NCI-H2196 treated with DMSO at 0.1 percent for 48 hours (cell line): Measurements from ENCODE around the gene KCNQ1.

Source experiments
- DNase-seq: peaks from one replicate; lab custom pipeline; 2025; ENCODE audit not compliant: unreplicated experiment; lab: John Stamatoyannopoulos, UW

Gene KCNQ1

DNA sequence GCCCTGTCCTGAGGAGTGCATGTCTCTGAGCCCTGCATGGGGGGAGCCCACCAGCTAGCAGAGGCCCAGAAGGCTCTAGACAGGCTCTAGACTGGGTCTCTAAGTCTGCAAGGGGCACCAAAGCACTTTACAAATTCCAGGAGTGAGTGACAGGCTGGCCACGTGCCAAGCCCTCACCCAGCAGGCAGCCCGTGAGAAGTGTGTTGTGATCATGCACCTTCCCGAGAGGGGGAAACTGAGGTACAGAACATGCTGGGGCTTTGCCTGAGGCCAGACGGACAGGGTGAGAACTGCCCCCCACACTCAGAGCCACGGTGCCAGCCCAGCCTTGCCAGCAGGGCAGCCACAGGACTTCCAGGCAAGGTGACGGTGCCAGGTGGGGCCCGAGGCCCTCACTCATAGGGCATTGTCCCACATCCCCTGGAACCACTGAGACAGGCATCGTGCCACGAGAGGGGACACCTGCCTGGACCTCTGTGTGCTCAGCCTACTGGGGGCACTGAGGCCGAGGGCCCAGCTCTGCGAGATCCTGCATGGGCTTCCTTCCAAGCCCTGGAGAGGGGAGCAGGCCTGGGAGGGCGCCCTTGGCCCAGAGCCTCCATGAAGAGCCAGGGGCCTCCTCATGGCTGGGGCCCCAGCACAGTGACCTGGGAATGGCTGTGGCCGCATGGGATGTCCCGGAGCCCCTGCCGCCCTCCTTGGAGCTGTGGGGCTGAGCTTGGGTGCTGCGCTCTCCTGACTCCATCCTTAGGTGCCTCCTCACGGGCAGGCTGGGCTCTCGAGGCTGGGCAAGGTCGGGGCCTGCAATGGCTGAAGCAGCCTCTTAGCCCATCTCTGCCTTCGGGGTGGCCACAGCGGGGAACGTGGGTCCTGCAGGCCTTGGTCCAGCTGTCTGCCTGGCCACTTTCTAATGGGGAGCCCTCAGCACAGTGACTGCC, 133.5 kb downstream of the KCNQ1 start:
- DNase-seq, result no peak

DNA sequence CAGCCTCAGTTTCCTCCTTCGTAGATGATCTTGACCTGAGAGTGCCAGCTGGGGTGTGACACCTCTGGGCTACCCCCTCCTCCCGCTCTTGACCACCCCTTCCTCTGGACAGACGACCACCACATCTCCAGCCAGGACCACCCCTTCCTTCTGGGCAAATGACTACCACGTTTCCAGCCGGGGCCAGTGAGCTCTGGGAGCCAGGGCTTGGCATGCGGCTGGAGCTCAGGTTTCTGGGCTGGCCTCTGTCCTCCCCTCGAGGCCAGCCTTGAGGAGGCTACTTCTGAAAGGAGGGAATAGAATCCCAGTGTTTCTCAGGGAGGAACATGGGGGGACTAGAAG, 134.1 kb downstream of the KCNQ1 start:
- no peak for DNase-seq

DNA sequence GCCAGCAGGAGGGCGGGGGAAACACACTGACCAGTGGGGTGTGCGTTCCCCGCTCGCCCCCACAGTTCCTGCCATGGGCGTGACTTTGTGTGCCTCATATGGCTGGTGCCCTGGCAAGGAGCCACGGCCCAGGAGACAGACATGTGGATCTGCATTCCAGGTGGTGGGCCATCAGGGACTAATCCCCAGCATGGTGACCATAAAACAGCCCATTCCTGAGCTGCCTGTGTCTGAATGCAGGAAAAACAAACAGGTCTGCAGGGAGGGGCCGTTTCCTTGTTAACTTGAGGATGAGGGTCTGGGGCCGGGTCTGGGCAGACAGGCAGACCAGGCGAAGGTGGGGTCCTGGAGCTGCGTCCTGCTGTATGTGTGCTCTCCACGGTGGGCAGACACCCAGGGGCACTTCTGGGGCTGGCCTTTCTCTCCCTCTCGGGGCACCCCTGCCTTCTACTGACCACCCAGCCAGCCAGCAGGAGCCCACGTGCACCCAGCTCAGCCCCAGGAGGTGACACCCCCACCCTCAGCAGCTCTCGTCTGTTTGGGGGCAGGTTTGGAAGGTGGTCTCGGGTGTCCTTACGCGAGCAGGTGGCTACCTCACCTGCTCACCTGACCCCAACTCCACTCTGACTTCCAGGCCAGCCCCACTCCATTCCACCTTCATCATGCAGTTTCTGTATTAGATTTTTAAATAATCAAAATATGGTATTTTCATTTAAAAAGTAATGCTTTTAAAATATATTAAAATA, 134.7 kb downstream of the KCNQ1 start:
- DNase-seq, result no peak

DNA sequence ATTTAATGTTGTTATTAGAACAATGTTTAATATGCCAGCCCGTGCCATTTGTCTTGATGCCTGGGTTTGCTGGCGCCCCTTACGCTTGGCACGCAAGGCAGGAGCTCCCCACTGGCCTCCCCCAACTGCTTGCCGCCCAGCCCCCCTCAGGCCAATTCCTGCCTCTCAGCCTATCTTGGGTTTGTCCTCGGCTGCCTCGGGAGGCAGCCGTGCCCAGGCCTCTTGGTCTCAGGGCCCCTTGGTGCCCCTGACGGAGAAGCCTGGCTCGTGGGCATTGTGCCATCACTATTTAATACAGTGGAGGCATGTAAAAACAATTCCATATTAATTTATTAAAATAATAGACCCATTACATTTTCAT, 135.2 kb downstream of the KCNQ1 start:
- DNase-seq, result no peak

DNA sequence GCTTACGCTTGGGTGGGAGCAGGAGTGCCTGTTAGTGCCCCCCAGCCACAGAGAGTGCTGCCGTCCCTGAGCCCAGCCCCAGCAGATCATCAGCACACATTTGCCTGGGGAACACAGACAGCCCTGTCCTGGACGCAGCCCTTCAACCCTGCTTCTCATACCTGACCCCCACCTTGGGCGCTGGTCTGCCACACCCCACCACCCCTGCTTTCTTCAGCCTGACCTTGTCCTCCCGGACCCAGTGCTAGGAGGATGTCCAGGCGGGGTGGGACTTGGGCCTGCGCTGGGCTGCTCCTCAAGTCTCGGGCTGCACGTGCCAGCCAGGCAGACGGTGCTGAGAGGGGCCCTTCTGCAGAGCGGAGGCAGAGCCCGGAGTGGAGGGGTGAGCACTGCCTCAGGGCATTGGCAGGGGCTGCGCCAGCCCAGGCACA, 135.8 kb downstream of the KCNQ1 start:
- DNase-seq, result no peak

DNA sequence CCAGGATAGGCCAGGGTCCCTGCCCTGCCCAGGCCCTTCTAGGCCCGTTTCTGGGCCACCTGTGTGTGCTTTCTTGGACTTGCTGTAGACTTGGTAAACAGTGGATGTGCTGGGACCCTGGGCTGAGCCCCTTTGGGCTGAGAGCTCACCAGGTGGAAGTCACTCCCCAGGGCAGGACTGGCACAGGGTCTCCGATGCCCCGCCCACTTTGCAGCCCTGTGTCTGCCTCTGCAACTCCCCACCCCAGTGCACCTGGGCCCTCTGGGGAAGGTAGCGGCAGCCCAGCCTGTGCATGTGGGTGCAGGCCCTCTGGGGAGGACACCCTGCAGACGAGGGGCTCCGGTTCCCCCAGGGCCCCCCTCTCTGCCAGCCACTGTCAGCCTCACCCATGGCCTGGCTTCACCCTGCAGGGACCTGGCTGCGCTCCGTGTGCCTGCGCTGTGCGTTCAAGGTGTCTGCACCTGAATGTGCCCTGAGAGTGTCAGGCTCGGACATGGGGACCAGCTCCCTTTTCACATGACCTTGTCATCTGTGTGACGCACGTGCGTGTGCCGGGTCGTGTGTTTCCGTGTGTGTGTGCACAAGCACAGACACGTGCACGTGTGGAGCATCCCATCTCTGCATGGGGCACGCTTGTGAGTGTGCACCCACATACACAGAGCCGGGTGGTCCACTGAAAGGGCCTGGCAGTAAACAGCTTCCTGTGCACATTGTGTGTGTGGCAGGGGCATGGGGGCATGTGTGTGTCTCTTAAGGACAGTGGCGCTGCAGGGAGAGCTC, 136.5 kb downstream of the KCNQ1 start:
- no peak for DNase-seq

DNA sequence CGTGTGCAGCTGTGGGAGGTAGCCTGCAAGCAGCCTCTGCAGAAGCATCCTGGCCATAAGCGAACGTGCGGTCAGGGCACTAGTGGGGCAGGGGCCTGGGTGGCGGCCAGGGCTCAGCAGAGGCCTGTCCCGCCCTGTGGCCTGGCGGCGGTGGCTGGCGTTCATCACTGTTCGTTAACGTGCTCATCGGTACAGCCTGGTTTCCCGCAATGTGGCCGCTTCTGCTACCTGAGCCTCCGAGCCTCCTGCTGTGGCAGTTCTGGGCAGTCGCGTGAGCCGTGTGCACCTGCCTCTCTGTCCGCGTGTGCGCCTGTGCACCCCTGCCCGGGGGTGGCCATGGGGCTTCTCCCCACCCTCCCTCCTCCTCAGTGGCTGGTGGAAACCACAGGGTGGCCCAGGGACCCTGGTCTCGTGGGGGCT, 137.1 kb downstream of the KCNQ1 start:
- no peak for DNase-seq

DNA sequence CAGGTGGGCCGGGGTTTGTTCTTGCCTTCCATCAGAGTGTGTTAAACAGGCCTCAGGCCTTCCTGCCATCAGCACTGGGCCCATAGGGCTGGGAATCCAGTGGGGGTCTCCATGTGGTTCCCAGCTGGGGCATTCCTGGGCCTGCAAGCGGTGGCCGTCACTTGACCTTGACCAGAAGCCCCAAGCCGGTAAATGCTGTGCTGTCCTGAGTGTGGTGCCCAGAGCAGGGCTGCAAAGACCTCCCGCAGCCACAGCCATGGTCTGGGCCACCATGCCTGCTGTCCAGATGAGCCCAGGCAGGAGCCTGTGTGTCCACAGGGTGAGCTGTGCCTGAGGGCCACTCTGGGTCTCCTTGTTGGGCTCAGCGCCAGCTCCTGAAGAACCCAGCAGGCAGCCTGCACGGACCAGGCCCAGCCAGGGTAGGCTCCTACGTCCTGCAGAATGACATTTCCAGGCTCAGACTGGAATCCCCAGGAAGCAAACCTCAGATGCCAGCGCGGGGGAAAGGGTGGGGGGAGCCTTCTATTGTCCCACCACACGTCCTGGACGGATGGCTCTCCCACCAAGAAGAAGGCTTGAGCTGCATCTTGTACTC, 137.6 kb downstream of the KCNQ1 start:
- DNase-seq, result no peak

DNA sequence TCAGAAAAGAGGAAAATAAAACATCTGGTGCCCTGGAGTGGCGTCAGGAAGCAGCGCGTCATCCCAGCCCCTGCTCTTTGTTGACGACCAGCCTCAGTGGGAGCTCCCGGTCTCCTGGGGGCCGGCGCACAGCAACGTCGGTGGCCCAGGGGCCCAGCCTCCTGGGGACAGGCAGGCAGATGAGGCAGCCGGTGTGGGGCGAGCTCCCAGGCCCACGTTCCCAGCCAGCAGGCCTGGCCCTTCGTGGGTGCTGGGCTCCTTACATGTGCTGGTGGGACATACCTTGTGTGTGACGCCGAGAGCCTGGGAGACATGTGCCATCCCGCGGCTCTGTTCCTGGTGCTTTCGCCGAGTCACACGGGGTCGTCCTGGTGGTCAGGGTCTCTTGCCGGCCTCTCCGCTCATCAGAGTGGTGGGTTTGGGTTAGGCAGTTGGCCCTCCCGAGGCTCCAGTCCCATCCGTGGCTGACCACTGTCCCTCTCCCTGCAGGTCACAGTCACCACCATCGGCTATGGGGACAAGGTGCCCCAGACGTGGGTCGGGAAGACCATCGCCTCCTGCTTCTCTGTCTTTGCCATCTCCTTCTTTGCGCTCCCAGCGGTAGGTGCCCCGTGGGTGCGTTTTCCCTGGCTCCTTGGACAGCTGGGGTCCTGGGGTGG, 138.3 kb downstream of the KCNQ1 start:
- no peak for DNase-seq

DNA sequence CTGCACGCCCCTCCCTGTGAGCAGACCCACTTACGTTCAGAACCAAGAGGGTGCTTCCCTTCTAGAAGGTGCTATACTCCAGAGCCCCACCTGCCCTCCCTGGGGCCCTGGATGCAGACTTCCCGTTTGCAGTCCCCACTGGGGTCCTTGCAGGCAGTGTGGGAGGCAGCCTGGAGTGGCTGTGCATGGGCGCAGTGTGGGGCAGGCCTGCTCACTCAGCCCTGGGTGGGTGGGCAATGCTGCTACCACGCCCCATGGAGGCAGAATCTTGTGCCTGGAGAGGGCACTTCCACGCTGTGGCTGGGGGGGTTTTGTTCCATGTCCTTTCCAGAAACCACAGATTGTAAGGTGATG, 138.8 kb downstream of the KCNQ1 start:
- no peak for DNase-seq

DNA sequence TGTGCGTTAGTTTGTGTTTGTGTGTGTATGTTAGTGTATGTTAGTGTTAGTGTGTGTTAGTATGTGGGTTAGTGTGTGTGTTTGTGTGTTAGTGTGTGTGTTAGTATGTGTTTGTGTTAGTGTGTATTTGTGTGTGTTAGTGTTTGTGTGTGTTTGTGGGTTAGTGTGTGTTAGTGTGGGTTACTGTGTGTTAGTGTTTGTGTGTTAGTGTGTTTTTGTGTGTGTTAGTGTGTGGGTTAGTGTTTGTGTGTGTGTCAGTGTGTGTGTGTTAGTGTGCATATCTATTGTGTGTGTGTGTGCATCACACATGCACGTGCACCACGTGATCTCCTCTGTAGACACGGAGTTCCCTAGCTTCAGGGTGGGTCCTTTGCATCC, 139.6 kb downstream of the KCNQ1 start:
- DNase-seq, result no peak

DNA sequence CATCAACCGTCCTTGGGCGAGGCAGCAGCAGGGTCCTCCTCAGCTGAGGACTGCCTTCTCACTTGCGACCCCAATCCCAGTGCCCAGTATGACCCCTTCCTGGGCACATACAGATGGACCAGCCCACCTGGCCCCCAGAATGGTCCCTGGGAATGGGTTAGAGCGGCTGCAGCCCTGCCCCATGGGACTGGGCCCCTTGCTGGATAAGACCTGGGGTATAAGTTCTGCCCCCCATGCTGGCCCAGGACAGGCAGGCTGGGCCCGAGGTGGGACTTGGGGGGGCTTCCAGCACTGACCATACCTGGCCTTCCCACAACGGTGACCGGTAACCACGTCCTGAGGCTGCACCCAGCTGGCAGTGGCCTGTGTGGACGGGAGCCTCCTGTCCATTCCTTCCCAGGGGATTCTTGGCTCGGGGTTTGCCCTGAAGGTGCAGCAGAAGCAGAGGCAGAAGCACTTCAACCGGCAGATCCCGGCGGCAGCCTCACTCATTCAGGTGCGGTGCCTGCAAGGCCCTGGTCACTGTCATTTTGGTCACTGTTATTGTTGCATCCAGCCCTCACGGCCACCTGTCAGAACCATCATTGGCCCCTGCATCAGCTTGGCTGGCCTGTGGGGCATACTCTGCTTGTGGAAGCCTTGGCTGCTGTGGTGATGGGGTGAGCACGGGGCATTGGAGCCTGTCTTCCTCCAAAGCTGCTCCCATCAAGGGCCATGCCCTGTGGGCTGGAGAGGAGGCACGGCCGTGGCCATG, 140.2 kb downstream of the KCNQ1 start:
- DNase-seq, result no peak

DNA sequence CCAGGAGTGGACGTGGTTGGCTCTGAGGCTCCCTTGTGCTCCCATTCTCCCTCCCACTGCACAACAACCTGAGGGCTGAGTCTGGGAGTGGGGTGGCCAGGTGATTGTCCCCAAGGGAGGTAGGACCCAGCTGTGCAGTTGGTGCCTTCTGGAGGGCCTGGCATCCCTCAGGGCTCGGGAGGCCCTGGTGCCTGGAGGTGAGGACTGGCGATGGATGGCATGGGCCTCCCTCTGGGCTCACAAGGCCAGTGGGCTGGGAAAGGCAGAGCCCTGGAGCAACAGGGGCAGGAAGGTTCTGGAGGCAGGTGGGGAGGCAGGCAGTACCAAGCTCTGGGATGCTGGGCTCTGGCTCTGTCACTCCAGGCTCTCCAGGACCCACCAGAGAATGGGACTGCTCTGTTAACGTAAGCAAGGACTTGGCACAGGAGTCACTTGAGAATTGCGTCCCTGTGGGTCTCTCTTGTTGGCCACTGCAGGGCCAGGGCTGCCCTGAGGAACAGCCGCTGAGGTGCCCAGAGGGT, 140.8 kb downstream of the KCNQ1 start:
- DNase-seq, result no peak

DNA sequence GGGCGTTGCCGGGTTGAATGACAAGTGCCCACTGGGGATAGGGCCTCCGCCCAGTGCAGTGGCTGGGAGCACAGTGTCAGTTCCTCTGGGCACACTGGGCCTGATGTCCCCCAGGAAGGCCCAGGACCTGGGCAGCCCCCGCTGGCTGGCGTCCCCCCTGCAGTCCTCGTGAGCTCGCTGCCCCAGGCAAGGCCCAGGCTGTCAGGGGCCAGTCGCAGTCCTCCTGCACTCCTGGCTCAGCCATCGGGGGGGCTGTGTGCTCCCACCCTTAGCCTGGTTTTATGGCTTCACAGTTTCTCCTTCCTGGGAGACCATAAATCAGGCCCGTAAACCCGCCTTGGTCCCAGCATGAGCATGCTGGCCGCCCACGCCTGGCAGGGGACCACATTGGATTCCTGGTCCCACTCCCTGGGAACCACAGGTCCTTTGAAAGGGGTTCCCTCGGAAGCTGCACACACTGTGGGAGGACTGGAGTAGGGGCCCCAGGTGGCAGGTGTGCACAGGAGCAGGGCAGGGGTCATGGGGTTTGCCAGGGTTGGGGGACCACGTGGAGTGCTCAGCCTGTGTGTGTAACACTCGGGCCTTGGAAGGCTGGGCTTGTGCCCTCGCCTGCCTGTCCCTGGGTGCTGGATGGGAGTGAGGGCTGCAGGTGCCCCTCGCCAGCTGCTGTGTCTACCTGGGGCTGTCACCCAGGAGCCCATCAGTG, 141.4 kb downstream of the KCNQ1 start:
- DNase-seq, result no peak

DNA sequence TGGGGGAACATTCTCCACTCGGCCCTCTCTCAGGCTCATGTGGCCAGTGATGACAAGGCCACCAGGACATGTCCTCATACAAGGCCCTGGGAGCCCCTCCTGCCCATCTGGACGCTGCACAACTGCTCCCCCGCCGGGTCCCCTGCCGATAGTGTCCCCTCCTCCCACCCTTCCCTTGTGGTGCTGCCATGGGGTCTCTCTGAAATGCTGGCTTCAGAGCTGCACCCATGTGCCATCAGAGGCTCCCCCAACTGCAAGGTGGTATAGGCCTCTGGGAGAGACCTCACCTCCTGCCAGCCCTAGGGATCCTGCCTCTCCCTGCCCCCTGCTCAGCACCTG, 142.0 kb downstream of the KCNQ1 start:
- DNase-seq, result no peak

DNA sequence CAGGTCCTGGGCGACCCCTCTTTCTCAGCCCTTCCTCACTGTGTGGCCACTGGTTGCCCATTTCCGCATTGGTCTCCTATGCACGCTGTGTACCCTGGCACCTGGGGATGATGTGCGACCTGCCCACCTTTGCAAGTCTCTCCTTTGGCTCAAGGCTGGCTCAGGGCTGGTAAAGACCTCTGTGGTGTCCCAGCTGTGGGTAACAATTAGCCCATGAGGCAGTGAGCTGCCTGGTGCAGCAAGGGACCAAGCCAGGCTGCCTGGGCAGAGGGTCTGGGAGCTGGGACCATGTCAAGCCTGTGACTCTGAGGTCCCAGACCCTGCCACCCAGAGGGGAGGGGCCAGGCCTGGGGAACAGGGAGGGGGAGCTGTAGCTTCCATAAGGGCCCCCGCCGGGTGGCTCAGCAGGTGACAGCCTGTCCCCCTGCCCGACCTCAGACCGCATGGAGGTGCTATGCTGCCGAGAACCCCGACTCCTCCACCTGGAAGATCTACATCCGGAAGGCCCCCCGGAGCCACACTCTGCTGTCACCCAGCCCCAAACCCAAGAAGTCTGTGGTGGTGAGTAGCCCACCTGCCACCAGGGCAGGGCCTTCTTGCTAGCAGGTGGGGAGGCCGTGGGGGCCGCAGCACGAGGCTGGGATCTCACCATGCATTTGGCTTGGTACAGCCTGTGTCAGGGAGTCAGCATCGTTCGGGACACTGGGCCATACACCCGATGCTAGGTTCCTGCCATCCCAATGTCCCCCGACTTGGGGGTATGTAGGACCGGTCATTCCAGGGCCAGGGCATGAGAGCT, 142.5 kb downstream of the KCNQ1 start:
- DNase-seq, result no peak

DNA sequence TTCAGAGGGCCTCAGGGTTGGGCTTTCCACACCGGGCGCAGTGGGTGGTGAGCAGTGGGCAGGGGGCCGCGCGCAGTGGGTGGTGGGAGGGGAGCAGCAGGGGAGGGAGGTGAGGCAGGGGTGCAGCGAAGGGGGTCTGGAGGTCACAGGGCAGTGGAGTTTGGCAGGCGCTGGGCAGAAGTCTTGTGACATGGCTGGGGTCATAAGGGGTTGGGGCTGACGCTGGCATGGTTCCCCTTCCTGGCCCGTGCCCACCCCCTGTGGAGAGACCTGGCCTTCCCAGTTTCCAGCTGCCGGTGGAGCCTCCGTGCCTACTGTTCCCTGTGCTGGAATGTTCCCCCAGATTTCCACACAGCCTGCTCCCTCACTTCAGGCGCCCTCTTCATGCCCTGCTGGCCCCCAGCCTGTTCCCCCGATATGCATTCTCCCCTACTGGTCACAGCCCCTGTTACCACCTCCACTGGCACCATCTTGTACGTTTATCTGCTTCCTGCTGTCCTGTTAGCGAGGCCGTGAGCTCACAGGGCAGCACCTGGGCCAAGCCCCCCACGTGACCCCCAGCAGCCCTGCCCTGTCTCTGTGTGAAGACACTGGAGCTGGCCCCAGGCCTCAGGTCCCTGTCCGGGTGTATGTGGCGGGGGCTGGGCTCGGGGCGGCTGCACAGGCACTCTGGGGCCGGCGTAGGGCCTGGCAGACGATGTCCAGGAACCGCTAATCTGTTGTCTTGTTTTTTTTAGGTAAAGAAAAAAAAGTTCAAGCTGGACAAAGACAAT, 143.4 kb downstream of the KCNQ1 start:
- DNase-seq, result no peak
